Activated T-helper 9 cell treated with anti-CD3 and anti-CD28 coated beads, Interleukin-2, amount 50 U/mL, for 16 hours (primary cell): ENCODE results near the gene CCDC97.

ENCODE experiments used
- DNase-seq: peaks from one replicate; pipeline ENCODE4 v3.0.0-alpha.2; 2020; ENCODE audit warnings: low read depth

CCDC97 gene

GRCh38 chr19:41320185-41320518 lies 10.2 kb downstream of the CCDC97 start:
- no peak for DNase-seq

DNA sequence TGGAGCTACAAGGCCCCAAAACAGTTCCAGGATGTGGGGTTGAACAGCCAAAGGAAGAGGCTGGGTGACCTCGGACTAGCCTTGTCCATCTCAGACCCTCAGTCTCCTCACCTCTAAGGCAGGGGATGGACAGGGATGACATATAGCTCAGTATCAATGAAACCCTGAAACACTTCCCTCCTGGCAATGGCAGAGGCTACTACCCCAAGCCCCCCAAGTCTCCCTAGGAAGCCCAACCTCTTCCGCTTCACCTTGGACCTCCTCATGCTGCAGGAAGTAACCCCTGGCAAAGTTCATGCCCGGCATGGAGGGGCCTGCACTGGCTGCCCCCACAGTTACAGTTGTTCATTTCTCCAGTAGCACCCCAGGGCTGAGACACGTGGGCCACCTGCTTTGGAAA lies 10.6 kb downstream of the CCDC97 start:
- DNase-seq: no peak

- no peak for DNase-seq
These were observed 11.2 kb downstream of the CCDC97 start for GRCh38 chr19:41321204-41321599.

DNA sequence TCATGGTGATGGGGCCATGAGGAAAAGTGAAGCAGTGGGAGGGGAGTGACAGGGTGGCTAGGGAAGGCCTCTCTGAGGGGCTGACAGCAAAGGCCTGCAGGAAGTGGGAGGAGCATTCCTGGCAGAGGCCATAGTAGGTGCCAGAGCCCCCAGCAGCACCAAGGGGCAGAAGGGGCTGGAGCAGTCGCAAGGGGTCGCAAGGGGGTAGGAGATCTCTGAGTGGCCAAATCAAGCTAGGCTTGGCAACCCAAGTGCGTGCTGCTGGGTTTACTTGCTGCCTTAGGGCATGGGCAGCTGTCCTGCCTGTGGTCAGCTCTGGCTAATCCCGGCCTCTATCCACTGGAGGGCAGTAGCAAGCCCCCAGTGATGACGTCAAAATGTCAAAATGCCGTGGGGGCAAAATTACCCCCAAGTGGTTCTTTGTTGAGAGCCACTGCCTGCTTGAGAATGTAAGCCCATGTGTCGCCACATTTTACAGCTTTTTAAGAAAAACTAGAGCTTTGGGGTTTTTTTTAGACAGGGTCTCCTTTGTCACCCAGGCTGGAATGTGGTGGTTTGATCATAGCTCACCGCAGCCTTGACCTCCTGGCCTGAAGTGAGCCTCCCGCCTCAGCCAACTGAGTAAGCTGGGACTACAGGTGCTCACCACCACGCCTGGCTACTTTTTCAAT lies 11.8 kb downstream of the CCDC97 start:
- DNase-seq: no peak

- DNase-seq: no peak
These were observed 12.5 kb downstream of the CCDC97 start for GRCh38 chr19:41322451-41322850.

GRCh38 chr19:41323023-41323422 lies 13.1 kb downstream of the CCDC97 start:
- DNase-seq: no peak

- no peak for DNase-seq
These were observed 13.6 kb downstream of the CCDC97 start for GRCh38 chr19:41323430-41324125.

DNA sequence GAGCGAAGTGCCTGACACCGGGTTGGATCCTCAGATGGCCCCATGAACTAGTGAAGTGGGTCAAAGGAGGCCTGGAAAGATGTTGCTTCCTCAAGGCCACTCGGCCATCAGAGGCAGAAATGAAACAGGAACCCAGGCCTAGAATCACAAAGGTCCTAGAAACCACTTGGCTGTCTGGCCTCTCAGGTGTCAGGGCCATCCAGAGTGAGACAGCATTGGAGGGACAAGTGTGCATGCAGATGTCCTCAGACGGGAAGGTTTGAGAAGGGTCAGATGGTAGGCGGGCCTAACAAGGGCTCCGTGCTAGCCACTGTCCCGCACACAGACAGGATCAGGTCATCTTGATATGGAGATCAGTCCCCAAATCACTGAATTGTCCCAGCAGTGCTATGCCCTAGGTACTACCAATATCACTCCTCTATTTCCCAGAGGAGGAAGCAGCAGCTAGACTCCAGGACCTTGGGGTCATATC lies 14.3 kb downstream of the CCDC97 start:
- no peak for DNase-seq

GRCh38 chr19:41324921-41325639 lies 15.1 kb downstream of the CCDC97 start:
- DNase-seq: no peak

DNA sequence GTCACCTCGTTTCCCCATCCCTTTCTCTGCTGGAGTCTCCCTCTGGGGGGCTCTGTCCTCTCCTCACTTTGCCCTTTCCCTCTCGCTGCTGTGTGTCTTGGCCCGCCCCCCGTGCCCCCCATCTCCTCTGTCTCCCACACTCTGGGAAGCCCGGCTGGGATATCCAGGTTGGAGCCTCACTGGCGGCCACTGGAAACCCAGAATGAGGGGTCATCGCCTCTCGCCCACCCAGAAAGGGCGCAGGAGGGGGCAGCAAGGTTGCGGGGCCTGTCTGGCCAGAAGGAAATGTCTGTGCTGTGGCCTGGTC lies 15.6 kb downstream of the CCDC97 start:
- no peak for DNase-seq

GRCh38 chr19:41325947-41326706 lies 16.2 kb downstream of the CCDC97 start:
- DNase-seq: no peak

- no peak for DNase-seq
These were observed 17.2 kb downstream of the CCDC97 start for GRCh38 chr19:41327076-41327575.

DNA sequence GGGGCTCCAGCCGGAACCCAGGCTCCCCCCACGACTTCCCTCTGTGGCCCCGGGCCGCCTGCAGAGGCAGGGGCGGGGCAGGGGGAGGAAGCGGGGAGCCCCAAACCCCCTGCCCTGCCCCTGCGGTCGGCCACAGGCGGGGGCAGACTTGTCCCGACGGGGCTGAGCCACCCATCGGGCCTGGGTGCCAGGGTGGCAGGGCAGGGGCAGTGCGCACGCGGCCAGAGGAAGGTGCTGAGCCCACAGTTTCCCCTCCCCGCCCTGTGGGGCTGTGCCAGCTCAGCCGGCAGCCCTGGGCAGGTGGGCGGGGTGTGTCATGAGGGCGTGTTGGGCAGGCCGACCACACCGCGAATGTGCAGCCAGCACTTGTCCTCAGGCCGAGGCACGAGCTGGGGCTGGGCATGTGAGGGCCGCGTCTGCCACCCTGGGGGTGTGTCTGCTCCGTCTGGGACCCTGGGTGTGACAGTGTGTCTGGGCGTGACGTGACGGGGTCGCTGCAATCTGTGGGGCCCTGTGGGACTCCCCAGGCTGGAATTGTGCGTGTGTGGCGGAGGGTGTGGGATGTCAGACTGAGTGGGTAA lies 17.7 kb downstream of the CCDC97 start:
- peak; percentile 82 for DNase-seq

DNA sequence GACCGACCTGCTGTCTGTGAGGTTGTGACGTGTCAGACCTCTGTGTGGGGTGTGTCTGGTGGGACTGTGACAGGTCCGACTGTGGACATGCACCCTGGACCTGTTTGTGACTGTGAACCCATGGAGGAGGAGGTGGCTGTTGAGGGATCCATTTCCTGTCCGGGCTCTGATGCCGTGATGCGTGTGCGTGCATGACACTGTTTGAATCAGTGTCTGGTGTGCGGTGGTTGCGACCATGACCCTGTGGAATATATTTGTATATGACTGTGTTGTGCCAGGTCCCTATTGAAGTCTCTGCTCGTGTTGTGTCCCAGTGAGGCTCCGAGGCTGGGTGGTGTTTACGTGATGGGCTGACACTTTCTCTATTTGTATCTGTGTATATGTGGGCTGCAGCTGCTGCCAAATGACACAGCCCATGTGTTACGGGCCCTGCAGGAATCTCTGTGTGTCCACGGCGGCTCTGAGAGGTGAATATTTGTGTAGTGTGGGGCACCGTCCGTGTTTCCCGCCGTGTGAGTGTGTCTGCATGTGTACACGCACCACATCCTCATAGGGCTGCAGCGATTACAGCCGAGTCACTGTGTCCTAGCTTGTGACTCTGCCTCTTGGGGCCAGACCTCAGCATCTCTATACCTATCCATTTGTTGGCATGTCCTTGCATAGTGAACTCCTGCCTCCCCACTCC lies 18.3 kb downstream of the CCDC97 start:
- no peak for DNase-seq

- DNase-seq: no peak
These were observed 18.9 kb downstream of the CCDC97 start for GRCh38 chr19:41328842-41329225.

DNA sequence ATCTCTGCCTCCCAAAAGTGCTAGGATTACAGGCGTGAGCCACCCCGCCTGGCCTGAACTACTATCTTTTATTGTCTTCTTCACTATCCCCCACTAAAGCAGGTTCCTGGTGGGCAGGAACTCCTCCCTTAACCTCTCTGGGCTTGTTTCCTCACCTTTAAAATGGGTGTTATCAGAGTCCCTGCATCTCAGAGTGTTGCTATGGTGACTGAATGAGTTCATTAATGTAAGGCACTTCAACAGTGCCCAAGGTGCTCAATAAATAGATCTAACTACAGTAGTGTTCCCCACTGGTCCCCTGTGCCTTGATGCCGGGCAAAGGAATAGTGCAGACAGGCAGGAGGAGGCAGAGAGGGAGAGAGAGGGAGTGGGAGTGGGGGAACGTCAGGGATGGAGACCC lies 20.5 kb downstream of the CCDC97 start:
- no peak for DNase-seq

GRCh38 chr19:41330946-41331678 lies 21.1 kb downstream of the CCDC97 start:
- DNase-seq: no peak

DNA sequence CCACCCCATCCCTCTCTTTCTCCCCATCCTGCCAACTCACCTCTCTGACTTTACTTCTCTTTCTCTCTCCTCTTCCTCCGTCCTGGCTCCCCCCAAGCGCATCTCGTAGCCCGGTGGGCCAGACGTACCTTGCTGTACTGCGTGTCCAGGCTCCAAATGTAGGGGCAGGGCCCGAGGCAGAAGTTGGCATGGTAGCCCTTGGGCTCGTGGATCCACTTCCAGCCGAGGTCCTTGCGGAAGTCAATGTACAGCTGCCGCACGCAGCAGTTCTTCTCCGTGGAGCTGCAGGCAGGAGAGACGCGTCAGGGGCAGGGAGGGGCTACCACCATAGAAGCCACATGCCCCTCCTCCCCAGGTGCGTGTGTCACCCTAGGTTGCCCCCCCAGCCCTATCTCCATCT lies 22.0 kb downstream of the CCDC97 start:
- no peak for DNase-seq

DNA sequence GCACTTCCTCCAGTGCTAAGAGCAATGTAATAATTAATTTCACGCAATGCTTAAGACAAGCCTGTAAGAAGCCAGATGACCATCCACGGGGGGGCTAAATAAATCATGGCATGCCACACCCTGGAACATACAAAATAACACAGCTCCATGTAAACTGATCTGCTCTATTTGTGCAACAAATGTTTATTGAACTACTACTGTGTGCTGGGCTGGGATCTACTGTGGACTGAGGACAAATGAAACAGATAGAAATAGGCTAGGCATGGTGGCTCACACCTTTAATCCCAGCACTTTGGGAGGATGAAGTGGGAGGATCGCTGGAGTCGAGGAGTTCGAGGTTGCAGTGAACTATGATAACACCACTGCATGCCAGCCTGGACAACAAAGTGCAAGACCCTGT lies 22.5 kb downstream of the CCDC97 start:
- DNase-seq: no peak

DNA sequence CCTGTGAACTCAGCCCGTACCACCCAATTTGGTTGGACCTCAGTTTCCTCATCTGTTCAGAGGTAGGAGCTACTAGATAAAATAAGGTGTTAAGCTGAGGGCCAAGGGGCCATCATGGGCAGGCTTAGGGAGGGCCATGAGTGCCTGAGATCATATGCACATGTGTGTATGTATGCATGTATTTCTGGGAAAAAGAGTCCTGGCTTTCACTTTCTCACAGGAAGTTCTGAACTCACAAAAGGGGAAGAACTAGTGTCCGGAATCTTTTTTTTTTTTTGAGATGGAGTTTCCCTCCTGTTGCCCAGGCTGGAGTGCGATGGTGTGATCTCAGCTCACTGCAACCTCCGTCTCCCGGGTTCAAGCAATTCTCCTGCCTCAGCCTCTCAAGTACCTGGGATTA lies 24.8 kb downstream of the CCDC97 start:
- no peak for DNase-seq

GRCh38 chr19:41335467-41335866 lies 25.5 kb downstream of the CCDC97 start:
- DNase-seq: no peak
